ENCODE results near the gene PEBP1. TPM values are rescaled to one million over a fixed set of nuclear protein-coding genes. Genes with fewer than 3 reads are reported as not detected.

The PEBP1 gene
- total RNA-seq, 1 donor from 2014 or later = 317 TPM

DNA sequence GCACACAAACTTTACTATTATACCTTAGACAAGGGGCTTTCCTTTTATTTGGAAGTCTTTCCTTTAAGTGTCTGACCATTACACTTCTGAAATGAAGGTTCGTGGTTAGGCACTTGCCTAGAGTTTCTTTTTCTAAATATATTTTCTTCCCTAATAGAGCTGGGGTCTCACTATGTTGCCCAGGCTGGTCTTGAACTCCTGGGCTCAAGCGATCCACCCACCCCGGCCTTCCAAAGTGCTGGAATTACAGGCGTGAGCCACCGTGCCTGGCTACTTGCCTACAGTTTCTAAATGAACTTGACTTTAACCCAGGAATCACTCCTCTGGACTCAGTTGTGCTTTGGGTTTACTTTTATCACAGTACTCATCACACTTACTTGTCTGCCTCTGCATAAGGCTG, 57.6 kb downstream of the PEBP1 start:
- Mint-ChIP-seq H3K36me3 (ENCODE audit: low read depth) (peaks cover 4% of the 10 kb centered on the region), H3K4me1 (peaks cover 22% of the 10 kb centered on the region), H3K4me3 (no peak overlapping the region), H3K27me3 (ENCODE audit: low read depth) (no peaks in the 10 kb centered on the region), H3K27ac (ENCODE audit: unreplicated experiment) (no peak overlapping the region), H3K9me3 (peaks cover 5% of the 10 kb centered on the region)
- no peak for TF ChIP-seq CTCF (conservative IDR thresholded peaks at IDR 0.05)
- DNase-seq (ENCODE audit: low read depth, low spot score) = no peak

- H3K27ac Mint-ChIP-seq (ENCODE audit: unreplicated experiment) = peak overlapping the region; percentile 37
- H3K27me3 Mint-ChIP-seq (ENCODE audit: low read depth) = no peaks in the 10 kb centered on the region
- peaks cover 4% of the 10 kb centered on the region for H3K36me3 Mint-ChIP-seq (ENCODE audit: low read depth)
- H3K4me3 Mint-ChIP-seq = no peak overlapping the region
- peaks cover 17% of the 10 kb centered on the region for H3K4me1 Mint-ChIP-seq
- no peak for TF ChIP-seq CTCF (conservative IDR thresholded peaks at IDR 0.05)
- peaks cover 5% of the 10 kb centered on the region for H3K9me3 Mint-ChIP-seq
- DNase-seq (ENCODE audit: low read depth, low spot score) = no peak
Observed at GRCh38 chr12:118193958-118194357, 58.0 kb downstream of the PEBP1 start.

Other genes starting within 250 kb of the PEBP1 start
- gene KSR2, start 167.1 kb upstream of the PEBP1 start, total RNA-seq = 0.14 and 0.33 TPM in 2 replicates
- 52.6 and 53.0 TPM in 2 replicates for gene RFC5, start 119.4 kb upstream of the PEBP1 start, total RNA-seq
- 77.3 and 78.6 TPM in 2 replicates for gene WSB2, start 74.9 kb upstream of the PEBP1 start, total RNA-seq
- 26.8 and 30.1 TPM in 2 replicates for gene VSIG10, start 32.1 kb upstream of the PEBP1 start, total RNA-seq
- 13.4 and 15.2 TPM in 2 replicates for gene TAOK3, start 236.8 kb downstream of the PEBP1 start, total RNA-seq
- gene SUDS3, start 240.4 kb downstream of the PEBP1 start, total RNA-seq = 44.8 and 50.7 TPM in 2 replicates

All from neural crest cell (in vitro differentiated cells).